ENCODE results near the gene HACL1. TPM values are rescaled to one million over a fixed set of nuclear protein-coding genes. Genes with fewer than 3 reads are reported as not detected.

HACL1 gene
- total RNA-seq (10 to 100 TPM; 18.7 to 41.4 (median 35.4) TPM), polyA plus RNA-seq (10 to 100 TPM; 40.1 to 40.9 TPM), total RNA-seq (36.7 reads per million, percentile 64 among the genes with 10 or more reads in this experiment)

DNA sequence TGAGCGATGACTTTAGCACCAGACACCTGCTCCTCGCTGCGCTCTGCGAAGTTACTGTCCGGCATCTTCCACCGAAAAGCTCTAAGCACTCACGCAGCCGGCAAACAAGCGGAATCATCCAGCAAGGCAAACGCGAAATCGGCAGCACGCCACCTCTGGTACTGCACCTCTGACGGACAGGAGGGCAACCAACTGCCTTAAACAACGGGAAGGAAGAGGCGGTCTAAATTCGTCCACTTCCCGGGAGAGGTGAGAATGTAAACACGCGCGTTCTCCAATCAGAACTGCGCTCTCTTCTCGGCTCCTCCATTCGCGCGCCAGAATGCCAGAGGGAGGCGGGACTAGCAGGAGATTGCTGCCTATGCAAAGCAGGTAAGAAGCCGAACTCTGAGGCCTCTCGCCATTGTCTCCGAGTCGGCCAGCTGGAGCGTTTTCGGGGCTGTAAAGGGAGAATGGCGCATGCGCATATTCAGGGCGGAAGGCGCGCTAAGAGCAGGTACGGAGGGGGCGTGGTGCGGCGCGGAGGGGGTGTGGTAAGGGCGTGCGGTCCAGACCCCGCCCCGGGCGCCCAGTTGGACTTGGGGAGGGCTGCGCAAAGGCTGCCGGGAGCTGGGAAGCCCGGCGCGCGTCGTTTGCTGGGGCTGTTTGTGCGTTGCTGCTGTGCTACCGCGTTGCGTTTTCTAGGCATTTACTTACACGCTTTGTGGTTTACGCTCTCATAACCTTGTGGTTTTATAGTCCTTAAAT lies at the start of gene HACL1, which contains the start of gene BTD:
TSS of gene HACL1 (minus strand) at position 171 of the 747 bp plus-strand sequence. CDS start at position 65, 106 bp downstream.
TSS of gene BTD (plus strand) at position 347 of the 747 bp plus-strand sequence. CDS start 33,695 bp downstream, outside the sequence.
- H3K4me1 Mint-ChIP-seq, result peaks cover 34 to 67% (median 62%) of the 10 kb centered on the region in 7 donors
- ATAC-seq (peak; percentile 92), DNase-seq (peak; percentile 95 to 100 (median 99))
- intact Hi-C loops (cut with micrococcal nuclease), result loop anchor here (1.0 to 10.0 kb wide), 20 partner anchors 23 to 1477 kb away; partner anchors contain the start of genes CAPN7 (in 2 of the 2), CCDC174 (in 2 of the 2), EAF1 (in 2 of the 2) and METTL6 (in 2 of the 2)
- Histone ChIP-seq H3K27ac (ENCODE audit: low read depth, low read length) (peak within 1 kb of the TSS; percentile 89), H3K9me3 (ENCODE audit: control insufficient read depth in 2 of 3, low read length in 3 of 3) (no peaks in the 10 kb centered on the region), H3K4me3 (ENCODE audit: low read length) (peak within 1 kb of the TSS; percentile 93), H3K27me3 (ENCODE audit: control insufficient read depth in 2 of 2, insufficient read depth in 2 of 2, low read length in 2 of 2) (no peaks in the 10 kb centered on the region), H3K4me1 (ENCODE audit: control insufficient read depth in 2 of 2, insufficient read depth in 2 of 2, low read length in 2 of 2) (peaks cover 25 to 31% of the 10 kb centered on the region in 2 donors), H3K36me3 (ENCODE audit: control insufficient read depth in 2 of 3, insufficient read depth in 3 of 3, low read length in 3 of 3) (peaks cover 12 to 22% (median 13%) of the 10 kb centered on the region in 3 experiments)
- no peaks in the 10 kb centered on the region for H3K27me3 Mint-ChIP-seq
- peaks cover 0 to 9% (median 0%) of the 10 kb centered on the region in 11 donors for H3K9me3 Mint-ChIP-seq
- H3K4me3 Mint-ChIP-seq, result peak within 1 kb of the TSS; percentile 93 to 100 (median 99)
- POLR2A ChIA-PET, result interaction anchor here (0.7 to 1.6 kb wide), 9 partner anchors 9 to 949 kb away, joined by 3 to 6 read pairs (median 3); partner anchors contain the start of genes CAPN7, CCDC174 and MRPS25
- CTCF ChIA-PET, result interaction anchor here (1.2 kb wide), 1 partner anchor 29 kb away, joined by 3 read pairs; no protein-coding TSS in a partner anchor
- H3K36me3 Mint-ChIP-seq, result peaks cover 26 to 48% (median 33%) of the 10 kb centered on the region in 5 donors
- H3K27ac Mint-ChIP-seq, result peak within 1 kb of the TSS; percentile 92 to 100 (median 99)

GRCh38 chr3:15649858-15650257 lies 48.5 kb upstream of the HACL1 start:
- H3K27ac Mint-ChIP-seq, result peak overlapping the region in 1 of 9 donors; percentile 52
- H3K36me3 ChIP-seq (ENCODE audit: control insufficient read depth in 2 of 3, insufficient read depth in 3 of 3, low read length in 3 of 3), result peaks cover 0 to under 1% (median 0%) of the 10 kb centered on the region in 3 experiments
- DNase-seq (no peak), ATAC-seq (no peak)
- no peak overlapping the region for H3K4me3 ChIP-seq (ENCODE audit: low read length)
- no peaks in the 10 kb centered on the region for H3K27me3 ChIP-seq (ENCODE audit: control insufficient read depth in 2 of 2, insufficient read depth in 2 of 2, low read length in 2 of 2)
- peaks cover 38 to 44% of the 10 kb centered on the region in 2 donors for H3K4me1 ChIP-seq (ENCODE audit: control insufficient read depth in 2 of 2, insufficient read depth in 2 of 2, low read length in 2 of 2)
- intact Hi-C loops (cut with micrococcal nuclease), result loop anchor here (5.0 kb wide), 3 partner anchors 37 to 207 kb away; no protein-coding TSS in a partner anchor
- H3K9me3 Mint-ChIP-seq, result peaks cover 0 to 11% (median 2%) of the 10 kb centered on the region in 11 donors
- CTCF ChIA-PET, result no interaction called here
- peaks cover 0 to 32% (median 18%) of the 10 kb centered on the region in 5 donors for H3K36me3 Mint-ChIP-seq
- H3K4me1 Mint-ChIP-seq, result peaks cover 34 to 63% (median 57%) of the 10 kb centered on the region in 7 donors
- H3K9me3 ChIP-seq (ENCODE audit: control insufficient read depth in 2 of 3, low read length in 3 of 3), result no peaks in the 10 kb centered on the region
- POLR2A ChIA-PET, result no interaction called here
- peak overlapping the region in 4 of 10 donors; percentile 20 to 81 (median 52) for H3K4me3 Mint-ChIP-seq
- peaks cover 0 to 23% (median 11%) of the 10 kb centered on the region in 5 donors for H3K27me3 Mint-ChIP-seq
- no peak overlapping the region for H3K27ac ChIP-seq (ENCODE audit: low read depth, low read length)

- Mint-ChIP-seq H3K4me3 (peak overlapping the region in 5 of 10 donors; percentile 20 to 81 (median 56)), H3K27ac (peak overlapping the region in 3 of 9 donors; percentile 1 to 52 (median 6)), H3K36me3 (peaks cover 0 to 33% (median 21%) of the 10 kb centered on the region in 5 donors), H3K4me1 (peaks cover 34 to 63% (median 57%) of the 10 kb centered on the region in 7 donors), H3K9me3 (peaks cover 0 to 10% (median 2%) of the 10 kb centered on the region in 11 donors), H3K27me3 (peaks cover 0 to 23% (median 11%) of the 10 kb centered on the region in 5 donors)
- Histone ChIP-seq H3K27me3 (ENCODE audit: control insufficient read depth in 2 of 2, insufficient read depth in 2 of 2, low read length in 2 of 2) (no peaks in the 10 kb centered on the region), H3K36me3 (ENCODE audit: control insufficient read depth in 2 of 3, insufficient read depth in 3 of 3, low read length in 3 of 3) (peaks cover 0 to 4% (median 0%) of the 10 kb centered on the region in 3 experiments), H3K4me3 (ENCODE audit: low read length) (no peak overlapping the region), H3K4me1 (ENCODE audit: control insufficient read depth in 2 of 2, insufficient read depth in 2 of 2, low read length in 2 of 2) (peaks cover 38 to 44% of the 10 kb centered on the region in 2 donors), H3K9me3 (ENCODE audit: control insufficient read depth in 2 of 3, low read length in 3 of 3) (no peaks in the 10 kb centered on the region), H3K27ac (ENCODE audit: low read depth, low read length) (no peak overlapping the region)
- ChIA-PET POLR2A (no interaction called here), CTCF (no interaction called here)
- ATAC-seq, result no peak
- DNase-seq, result no peak
- intact Hi-C loops (cut with micrococcal nuclease), result loop anchor here (5.0 kb wide), 3 partner anchors 38 to 208 kb away; no protein-coding TSS in a partner anchor
Measured at GRCh38 chr3:15649341-15649740, 48.0 kb upstream of the HACL1 start.

DNA sequence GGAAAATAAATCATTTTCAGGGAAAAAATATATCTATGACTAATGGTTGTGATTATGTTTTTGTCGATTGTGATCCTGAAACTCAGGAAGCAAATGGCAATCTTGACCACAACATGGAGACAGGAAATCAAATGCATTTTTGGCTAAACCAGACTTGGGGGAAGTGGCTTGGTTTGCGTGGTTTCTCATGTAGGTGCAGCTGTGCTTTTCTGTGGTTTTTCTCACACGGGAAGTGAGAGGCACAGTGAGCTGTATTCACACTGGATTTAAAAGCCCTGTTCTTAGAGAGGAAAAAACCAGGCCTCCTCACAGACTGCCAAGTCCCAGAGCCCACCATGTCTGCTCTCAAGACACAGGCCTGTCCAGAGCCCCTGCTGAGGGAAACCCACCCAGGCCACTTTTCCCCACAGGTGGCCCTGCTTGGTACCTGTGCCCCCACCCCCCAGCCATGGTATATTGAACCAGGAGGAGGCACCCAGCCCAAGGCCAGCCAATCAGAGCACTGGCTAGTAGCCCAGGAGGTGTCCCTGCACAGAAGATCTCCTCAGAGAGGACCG lies 46.3 kb upstream of the HACL1 start:
- DNase-seq (peak in 8 of 9 donors; percentile 46 to 79 (median 72)), ATAC-seq (peak; percentile 92)
- intact Hi-C loops (cut with micrococcal nuclease), result loop anchor here (1.0 to 5.0 kb wide), 8 partner anchors 11 to 210 kb away; partner anchors contain the start of genes ANKRD28 (in 1 of the 2), BTD (in 1 of the 2) and HACL1 (in 1 of the 2)
- no peaks in the 10 kb centered on the region for H3K27me3 ChIP-seq (ENCODE audit: control insufficient read depth in 2 of 2, insufficient read depth in 2 of 2, low read length in 2 of 2)
- Mint-ChIP-seq H3K27ac (peak overlapping the region; percentile 6 to 75 (median 51)), H3K27me3 (peaks cover 0 to 19% (median 11%) of the 10 kb centered on the region in 5 donors), H3K9me3 (peaks cover 0 to 10% (median 0%) of the 10 kb centered on the region in 11 donors), H3K36me3 (peaks cover 0 to 35% (median 28%) of the 10 kb centered on the region in 5 donors), H3K4me3 (peak overlapping the region; percentile 58 to 85 (median 76)), H3K4me1 (peaks cover 34 to 63% (median 57%) of the 10 kb centered on the region in 7 donors)
- ChIA-PET CTCF (interaction anchor here (0.8 to 1.4 kb wide), 2 partner anchors 12 to 18 kb away, joined by 3 to 4 read pairs; no protein-coding TSS in a partner anchor), POLR2A (interaction anchor here (0.7 to 1.5 kb wide), 4 partner anchors 20 to 46 kb away, joined by 3 to 4 read pairs (median 3); partner anchors contain the start of genes BTD and HACL1)
- H3K9me3 ChIP-seq (ENCODE audit: control insufficient read depth in 2 of 3, low read length in 3 of 3), result no peaks in the 10 kb centered on the region
- H3K27ac ChIP-seq (ENCODE audit: low read depth, low read length), result peak overlapping the region; percentile 15
- peak overlapping the region; percentile 14 for H3K4me3 ChIP-seq (ENCODE audit: low read length)
- H3K36me3 ChIP-seq (ENCODE audit: control insufficient read depth in 2 of 3, insufficient read depth in 3 of 3, low read length in 3 of 3), result peaks cover 0 to 4% (median 0%) of the 10 kb centered on the region in 3 experiments
- peaks cover 38 to 44% of the 10 kb centered on the region in 2 donors for H3K4me1 ChIP-seq (ENCODE audit: control insufficient read depth in 2 of 2, insufficient read depth in 2 of 2, low read length in 2 of 2)

DNA sequence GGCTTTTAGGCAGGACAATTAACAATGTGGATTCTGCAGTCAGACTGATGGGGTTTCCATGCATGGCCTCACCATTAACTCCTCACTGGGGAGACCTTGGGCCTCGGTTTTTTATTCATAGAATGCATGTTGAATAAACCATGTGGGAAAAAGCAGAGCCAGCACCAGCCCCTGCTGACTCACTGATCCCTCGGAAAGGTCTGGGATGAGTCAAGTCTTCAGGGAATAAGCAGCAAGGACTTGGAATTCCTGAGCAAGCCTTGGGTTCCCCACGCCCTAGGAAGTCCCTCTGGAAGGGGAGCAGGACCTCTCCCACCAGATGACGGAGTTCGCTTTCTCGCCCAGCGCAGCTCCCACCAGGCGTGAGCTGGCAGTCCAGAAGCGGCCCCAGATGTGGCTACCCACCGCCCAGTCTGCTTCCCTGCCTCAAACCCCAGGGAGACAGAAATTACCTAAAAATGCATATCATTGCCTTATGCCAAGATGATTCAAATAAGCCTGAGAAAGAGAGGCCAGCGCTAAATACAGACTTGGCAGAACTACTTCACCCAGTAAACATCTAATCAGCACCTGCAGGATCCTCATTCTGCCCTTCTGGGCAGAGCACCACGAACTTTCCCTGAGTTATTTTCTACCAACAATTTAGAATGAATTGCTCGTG lies 45.6 kb upstream of the HACL1 start:
- POLR2A ChIA-PET, result interaction anchor here (1.0 to 1.5 kb wide), 3 partner anchors 19 to 45 kb away, joined by 3 to 4 read pairs (median 3); partner anchors contain the start of genes BTD and HACL1
- Histone ChIP-seq H3K4me3 (ENCODE audit: low read length) (peak overlapping the region; percentile 14), H3K36me3 (ENCODE audit: control insufficient read depth in 2 of 3, insufficient read depth in 3 of 3, low read length in 3 of 3) (peaks cover 0 to 9% (median 0%) of the 10 kb centered on the region in 3 experiments), H3K9me3 (ENCODE audit: control insufficient read depth in 2 of 3, low read length in 3 of 3) (no peaks in the 10 kb centered on the region), H3K4me1 (ENCODE audit: control insufficient read depth in 2 of 2, insufficient read depth in 2 of 2, low read length in 2 of 2) (peaks cover 38 to 44% of the 10 kb centered on the region in 2 donors), H3K27me3 (ENCODE audit: control insufficient read depth in 2 of 2, insufficient read depth in 2 of 2, low read length in 2 of 2) (no peaks in the 10 kb centered on the region), H3K27ac (ENCODE audit: low read depth, low read length) (no peak overlapping the region)
- peak overlapping the region; percentile 58 to 85 (median 76) for H3K4me3 Mint-ChIP-seq
- H3K4me1 Mint-ChIP-seq, result peaks cover 34 to 64% (median 60%) of the 10 kb centered on the region in 7 donors
- H3K9me3 Mint-ChIP-seq, result peaks cover 0 to 10% (median 0%) of the 10 kb centered on the region in 11 donors
- H3K36me3 Mint-ChIP-seq, result peaks cover 0 to 36% (median 32%) of the 10 kb centered on the region in 5 donors
- CTCF ChIA-PET, result interaction anchor here (0.8 to 1.4 kb wide), 2 partner anchors 12 to 17 kb away, joined by 3 to 4 read pairs; no protein-coding TSS in a partner anchor
- no peak for DNase-seq
- H3K27ac Mint-ChIP-seq, result peak overlapping the region in 7 of 9 donors; percentile 29 to 75 (median 54)
- H3K27me3 Mint-ChIP-seq, result peaks cover 0 to 17% (median 11%) of the 10 kb centered on the region in 5 donors
- intact Hi-C loops (cut with micrococcal nuclease), result loop anchor here (1.0 to 5.0 kb wide), 8 partner anchors 11 to 210 kb away; partner anchors contain the start of genes ANKRD28 (in 1 of the 2), BTD (in 1 of the 2) and HACL1 (in 1 of the 2)
- peak; percentile 26 for ATAC-seq

Data from naive thymus-derived CD4-positive, alpha-beta T cell (primary cell).